Calu3 (cell line): ENCODE measurements around the gene BCAT1. TPM values are rescaled to one million over a fixed set of nuclear protein-coding genes. Genes with fewer than 3 reads are reported as not detected.
"Not testable (repeated sequence)": the region's sequence is repeated elsewhere in the genome, so short reads cannot be mapped to it uniquely, and the experiment has no call there.

Experiments
- BruUV-seq: library from RNA; stranded (reverse); fragments of 400-500 nt; replicated peaks from 2 replicates; lab custom pipeline; 2021; lab: Mats Ljungman, UMichigan
- CTCF ChIA-PET: fragments of 300-600 bp; sonication (Branson Sonifier 250); formaldehyde crosslinking; loops from one replicate; lab custom pipeline; 2022; ENCODE audit warnings: antibody characterized with exemption; lab: Charles Lee
- DNase-seq: peaks from one replicate; pipeline ENCODE4 v3.0.0; 2022
- H3K27ac Mint-ChIP-seq: one replicate; pipeline ENCODE4 v1.8.0; 2022; ENCODE audit warnings: mixed read lengths; ENCODE audit not compliant: unreplicated experiment
- H3K27me3 Mint-ChIP-seq: one replicate; pipeline ENCODE4 v1.8.0; 2022; ENCODE audit warnings: mixed read lengths; ENCODE audit not compliant: unreplicated experiment
- H3K36me3 Mint-ChIP-seq: one replicate; pipeline ENCODE4 v1.8.0; 2022; ENCODE audit warnings: mild to moderate bottlenecking, moderate library complexity, mixed read lengths; ENCODE audit not compliant: insufficient read depth, unreplicated experiment
- H3K4me1 Mint-ChIP-seq: one replicate; pipeline ENCODE4 v1.8.0; 2022; ENCODE audit warnings: mild to moderate bottlenecking, low read depth, mixed read lengths; ENCODE audit not compliant: unreplicated experiment
- H3K4me3 Mint-ChIP-seq: one replicate; pipeline ENCODE4 v1.8.0; 2022; ENCODE audit warnings: mild to moderate bottlenecking, low read depth, moderate library complexity, mixed read lengths; ENCODE audit not compliant: unreplicated experiment
- H3K9me3 Mint-ChIP-seq: one replicate; pipeline ENCODE4 v1.8.0; 2022; ENCODE audit warnings: low read depth, mixed read lengths; ENCODE audit not compliant: unreplicated experiment
- CTCF ChIP-seq: fragments of 200-600 bp; IDR thresholded peaks from one replicate; pipeline ENCODE4 v1.8.0; 2022; ENCODE audit warnings: antibody characterized with exemption; ENCODE audit not compliant: unreplicated experiment
- intact Hi-C: fragments of 100-400 bp; cut with micrococcal nuclease; formaldehyde crosslinking; loops from one replicate; pipeline ENCODE4 v1.10.0; 2022; ENCODE audit not compliant: unreplicated experiment
- total RNA-seq: library from RNA; stranded (reverse); gene quantifications from 2 replicates; pipeline ENCODE4 v1.2.3, GENCODE V29; 2022

Gene BCAT1
- total RNA-seq, 1 experiment from 2014 or later = 4.0 TPM

DNA sequence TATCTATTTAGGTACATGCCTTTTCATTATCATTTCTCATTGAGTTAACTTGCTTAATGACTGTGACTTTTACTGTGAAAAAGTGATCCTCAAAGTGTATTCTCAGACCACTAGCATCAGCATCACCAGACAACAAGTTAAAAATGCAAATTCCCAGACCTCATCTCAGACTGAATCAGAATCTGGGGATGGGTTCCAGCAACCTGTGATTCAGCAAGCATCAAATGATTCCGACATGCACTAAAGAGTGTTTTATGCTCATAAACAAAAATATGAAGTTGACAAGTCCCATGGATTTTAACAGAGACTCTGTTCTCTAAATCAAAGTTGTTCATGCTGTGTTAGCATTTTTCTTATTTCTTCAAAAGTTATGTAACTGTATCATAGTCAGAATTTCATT, 130.6 kb downstream of the BCAT1 start:
- Mint-ChIP-seq H3K9me3 (no peaks in the 10 kb centered on the region), H3K4me1 (peaks cover 8% of the 10 kb centered on the region), H3K36me3 (no peaks in the 10 kb centered on the region), H3K4me3 (no peak overlapping the region), H3K27me3 (no peaks in the 10 kb centered on the region), H3K27ac (no peak overlapping the region)
- no TSS peak for BruUV-seq
- CTCF ChIA-PET = no interaction called here
- TF ChIP-seq CTCF = no peak
- intact Hi-C loops = no loop called here
- DNase-seq = no peak

DNA sequence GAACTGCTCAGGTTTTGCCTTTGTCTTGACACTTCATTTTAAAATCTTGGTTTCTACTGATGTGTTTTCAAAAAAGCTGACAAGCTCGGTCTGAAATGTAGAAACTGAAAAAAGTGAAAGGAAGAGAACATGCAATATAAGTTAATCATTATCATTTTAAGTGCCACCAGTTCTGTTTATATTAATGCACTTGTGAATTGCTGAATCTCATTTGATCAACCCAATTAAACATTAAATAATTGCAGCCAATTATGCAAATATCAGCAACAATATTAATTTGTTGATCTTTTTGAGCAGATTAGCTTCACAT, 133.8 kb downstream of the BCAT1 start:
- no peaks in the 10 kb centered on the region for H3K27me3 Mint-ChIP-seq
- H3K4me1 Mint-ChIP-seq = no peaks in the 10 kb centered on the region
- no peaks in the 10 kb centered on the region for H3K9me3 Mint-ChIP-seq
- TF ChIP-seq CTCF = no peak
- H3K4me3 Mint-ChIP-seq = no peak overlapping the region
- CTCF ChIA-PET = interaction anchor here (0.6 kb wide), 1 partner anchor 1822 kb away, joined by 4 read pairs; no protein-coding TSS in a partner anchor
- no peak overlapping the region for H3K27ac Mint-ChIP-seq
- no TSS peak for BruUV-seq
- intact Hi-C loops = no loop called here
- DNase-seq = no peak
- H3K36me3 Mint-ChIP-seq = no peaks in the 10 kb centered on the region

GRCh38 chr12:24814379-24815113, 134.4 kb downstream of the BCAT1 start:
- intact Hi-C loops = no loop called here
- CTCF ChIA-PET = no interaction called here
- Mint-ChIP-seq H3K9me3 (no peaks in the 10 kb centered on the region), H3K27me3 (no peaks in the 10 kb centered on the region), H3K36me3 (no peaks in the 10 kb centered on the region), H3K4me3 (no peak overlapping the region), H3K27ac (no peak overlapping the region), H3K4me1 (no peaks in the 10 kb centered on the region)
- no peak for DNase-seq
- BruUV-seq = no TSS peak
- TF ChIP-seq CTCF = no peak

DNA sequence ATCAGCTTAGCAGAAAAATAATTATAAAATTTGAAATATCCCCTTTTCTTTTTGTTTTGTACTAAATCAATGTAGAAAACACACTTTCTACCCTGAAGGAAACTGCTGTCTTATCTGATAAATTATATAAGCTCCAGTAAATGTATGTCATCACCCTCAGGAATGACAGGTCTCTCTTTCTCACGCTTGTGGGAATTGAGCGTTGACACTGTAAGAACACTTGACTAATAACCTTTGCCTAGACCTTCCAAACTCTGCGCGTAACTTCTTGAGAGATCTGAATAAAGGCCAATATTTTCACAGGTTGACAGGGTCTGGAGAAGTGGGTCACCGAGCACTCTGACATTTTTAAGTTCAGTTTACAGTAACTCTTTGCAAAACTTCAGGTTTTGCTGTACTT, 138.5 kb downstream of the BCAT1 start:
- DNase-seq = no peak
- H3K27me3 Mint-ChIP-seq = no peaks in the 10 kb centered on the region
- intact Hi-C loops = no loop called here
- H3K4me1 Mint-ChIP-seq = no peaks in the 10 kb centered on the region
- H3K27ac Mint-ChIP-seq = no peak overlapping the region
- CTCF ChIA-PET = no interaction called here
- H3K4me3 Mint-ChIP-seq = no peak overlapping the region
- H3K36me3 Mint-ChIP-seq = no peaks in the 10 kb centered on the region
- H3K9me3 Mint-ChIP-seq = no peaks in the 10 kb centered on the region
- no peak for TF ChIP-seq CTCF
- BruUV-seq = no TSS peak

DNA sequence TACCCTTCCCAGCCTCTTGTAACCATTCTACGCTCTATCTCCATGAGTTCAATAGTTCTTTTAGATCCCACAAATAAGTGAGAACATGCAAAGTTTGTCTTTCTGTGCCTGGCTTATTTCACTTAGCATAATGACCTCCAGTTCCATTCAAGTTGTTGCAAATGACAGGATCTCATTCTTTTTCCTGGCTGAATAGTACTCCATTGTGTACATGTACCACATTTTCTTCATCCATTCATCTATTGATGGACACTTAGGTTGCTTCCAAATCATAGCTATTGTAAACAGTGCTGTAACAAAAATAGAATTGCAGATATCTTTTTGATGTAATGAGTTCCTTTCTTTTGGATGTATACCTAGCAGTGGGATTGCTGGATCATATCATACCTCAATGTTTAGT, 139.6 kb downstream of the BCAT1 start:
- H3K27me3 Mint-ChIP-seq = not testable (repeated sequence)

More for the DNA sequence above, 139.6 kb downstream of the BCAT1 start:
- H3K4me3 Mint-ChIP-seq, DNase-seq, H3K9me3 Mint-ChIP-seq, BruUV-seq, intact Hi-C loops, H3K4me1 Mint-ChIP-seq, H3K36me3 Mint-ChIP-seq, CTCF ChIA-PET, H3K27ac Mint-ChIP-seq: not testable (repeated sequence)
